ENCODE measurements around the gene DDX10. TPM values are rescaled to one million over a fixed set of nuclear protein-coding genes. Genes with fewer than 3 reads are reported as not detected.

The DDX10 gene
- total and polyA plus RNA-seq, 9 of the 15 experiments (the other 6 are each of a cell fraction or from before 2014, with no cell fraction given): 33.9 to 94.6 (median 50.7) TPM

- no peak for TF ChIP-seq BCLAF1 (IDR thresholded peaks at IDR 0.05; ENCODE audit: borderline replicate concordance in 1 of 2, control insufficient read depth in 1 of 2, low read depth in 2 of 2, low read length in 1 of 2)
- TF ChIP-seq CTCFL (IDR thresholded peaks at IDR 0.05; ENCODE audit: borderline replicate concordance, insufficient read depth, low read depth, low read length, poor library complexity, severe bottlenecking): no peak
- TF ChIP-seq RNF219 (CRISPR knock-in tag; IDR thresholded peaks at IDR 0.05): no peak
- TF ChIP-seq ZNF23 (CRISPR knock-in tag; IDR thresholded peaks at IDR 0.05): no peak
These were observed 208.4 kb downstream of the DDX10 start (continued) for GRCh38 chr11:108873310-108873709.
